HG03280 (cell line): ENCODE measurements around the gene TTC33.
A peak's percentile ranks its signal among the peaks of the same experiment; 100 is the strongest.
"Not testable (repeated sequence)": the region's sequence is repeated elsewhere in the genome, so short reads cannot be mapped to it uniquely, and the experiment has no call there.

Source experiments
- ATAC-seq: cut with Tn5 transposase; IDR thresholded peaks from one replicate; pipeline ENCODE4 v1.9.1; 2021; ENCODE audit warnings: mild to moderate bottlenecking, moderate library complexity; ENCODE audit not compliant: unreplicated experiment

The TTC33 gene

GRCh38 chr5:40572937-40573336 lies 182.8 kb downstream of the TTC33 start:
- no peak for ATAC-seq

GRCh38 chr5:40572391-40572790 lies 183.4 kb downstream of the TTC33 start:
- ATAC-seq = no peak

- no peak for ATAC-seq
Measured at GRCh38 chr5:40571729-40572128, 184.0 kb downstream of the TTC33 start.

DNA sequence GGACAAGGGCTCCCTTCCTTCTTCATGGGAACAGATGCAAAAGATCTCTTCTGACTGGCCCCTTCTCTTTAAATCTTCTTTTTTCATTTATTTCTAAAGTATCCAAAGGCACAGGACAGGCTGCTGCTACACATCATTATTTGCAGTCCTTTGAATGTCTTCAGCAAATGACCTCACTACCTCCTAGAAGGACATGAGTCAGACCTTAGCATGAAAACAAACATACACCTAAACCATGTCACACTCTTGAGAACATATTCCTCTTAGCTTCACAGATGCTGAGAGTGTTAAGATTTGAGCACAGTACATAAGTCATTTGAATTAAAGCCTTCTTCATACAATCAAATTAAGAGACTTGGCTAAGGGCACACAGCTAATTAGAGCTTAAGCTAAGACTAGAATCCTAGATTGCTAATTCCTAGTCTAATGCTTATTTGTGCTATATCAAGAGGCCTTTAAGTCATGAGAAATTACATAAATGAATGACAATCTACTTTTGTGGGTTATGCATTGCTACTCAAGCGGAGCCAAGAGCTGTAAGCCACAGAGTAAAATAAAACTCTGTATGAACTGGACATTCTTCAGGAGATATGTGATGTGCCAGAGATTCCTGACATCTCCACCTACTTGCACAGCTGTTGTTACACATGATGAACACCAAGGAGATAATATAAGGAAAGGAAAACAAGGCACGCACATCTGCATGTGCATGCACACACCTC lies 185.2 kb downstream of the TTC33 start:
- ATAC-seq = peak; percentile 61

DNA sequence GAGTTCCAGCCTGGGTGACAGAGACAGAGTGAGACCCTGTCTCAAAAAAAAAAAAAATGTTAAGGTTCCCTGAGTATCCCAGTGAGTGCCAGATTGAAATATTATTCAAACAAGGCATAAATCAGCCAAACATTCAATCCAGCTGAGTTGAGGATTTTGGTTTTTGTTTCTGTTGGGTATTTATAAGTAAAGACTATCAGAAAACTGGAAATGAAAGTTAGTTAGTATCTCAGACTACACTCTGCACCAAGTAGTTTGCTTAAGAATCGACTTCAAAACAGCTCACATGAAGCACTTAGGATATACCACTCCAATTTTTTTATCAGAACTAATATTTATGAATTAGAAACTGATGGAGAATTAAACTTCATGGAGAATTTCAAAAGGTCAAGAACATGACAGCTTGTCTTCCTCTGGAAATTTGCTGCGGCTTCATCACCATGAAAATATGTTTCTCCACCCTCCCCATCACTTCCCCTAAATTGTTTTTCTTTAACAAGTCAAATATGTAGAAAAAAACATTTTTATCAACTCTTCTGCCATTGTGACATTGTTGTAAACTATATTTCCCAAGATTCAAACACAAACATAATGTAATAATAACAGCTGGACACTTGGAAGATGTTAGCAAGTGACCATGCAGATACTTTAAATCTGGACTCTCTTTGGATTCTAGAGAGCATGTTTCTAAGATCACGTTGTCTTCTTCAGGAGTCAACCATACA lies 186.1 kb downstream of the TTC33 start:
- peak; percentile 54 for ATAC-seq

GRCh38 chr5:40568548-40568947 lies 187.2 kb downstream of the TTC33 start:
- no peak for ATAC-seq

DNA sequence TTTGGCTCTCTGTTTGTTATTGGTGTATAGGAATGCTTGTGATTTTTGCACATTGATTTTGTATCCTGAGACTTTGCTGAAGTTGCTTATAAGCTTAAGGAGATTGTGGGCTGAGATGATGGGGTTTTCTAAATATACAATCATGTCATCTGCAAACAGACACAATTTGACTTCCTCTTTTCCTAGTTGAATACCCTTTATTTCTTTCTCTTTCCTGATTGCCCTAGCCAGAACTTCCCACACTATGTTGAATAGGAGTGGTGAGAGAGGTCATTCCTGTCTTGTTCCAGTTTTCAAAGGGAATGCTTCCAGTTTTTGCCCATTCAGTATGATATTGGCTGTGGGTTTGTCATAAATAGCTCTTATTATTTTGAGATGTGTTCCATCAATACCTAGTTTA lies 192.6 kb downstream of the TTC33 start:
- ATAC-seq = not testable (repeated sequence)

DNA sequence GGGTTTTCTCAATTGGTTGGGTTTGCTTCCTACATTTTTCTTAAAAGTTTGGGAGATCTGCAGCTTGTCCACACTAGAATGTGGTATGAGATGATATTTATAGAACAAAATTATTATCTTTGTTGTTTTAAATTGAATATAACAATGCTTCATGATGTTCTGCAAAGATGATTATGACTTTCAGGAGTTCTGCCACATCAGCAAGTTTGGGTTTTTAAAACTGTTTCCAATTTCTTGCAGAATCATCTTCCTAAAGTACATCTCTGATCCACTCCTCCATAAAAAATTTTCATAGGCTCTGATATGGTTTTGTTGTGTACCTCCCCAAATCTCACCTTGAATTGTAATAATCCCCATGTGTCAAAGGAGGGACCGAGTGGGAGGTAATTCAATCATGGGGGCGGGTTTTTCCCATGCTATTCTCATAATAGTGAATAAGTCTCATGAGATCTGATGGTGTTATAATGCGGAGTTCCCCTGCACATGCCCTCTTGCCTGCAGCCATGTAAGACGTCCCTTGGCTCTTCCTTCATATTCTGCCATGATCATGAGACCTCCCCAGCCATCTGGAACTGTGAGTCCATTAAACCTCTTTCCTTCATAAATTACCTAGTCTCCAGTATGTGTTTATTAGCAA lies 195.2 kb downstream of the TTC33 start:
- no peak for ATAC-seq

- no peak for ATAC-seq
Measured at GRCh38 chr5:40559306-40559705, 196.5 kb downstream of the TTC33 start.

- no peak for ATAC-seq
Measured at GRCh38 chr5:40557501-40557900, 198.3 kb downstream of the TTC33 start.

GRCh38 chr5:40556811-40557210 lies 198.9 kb downstream of the TTC33 start:
- ATAC-seq = no peak

DNA sequence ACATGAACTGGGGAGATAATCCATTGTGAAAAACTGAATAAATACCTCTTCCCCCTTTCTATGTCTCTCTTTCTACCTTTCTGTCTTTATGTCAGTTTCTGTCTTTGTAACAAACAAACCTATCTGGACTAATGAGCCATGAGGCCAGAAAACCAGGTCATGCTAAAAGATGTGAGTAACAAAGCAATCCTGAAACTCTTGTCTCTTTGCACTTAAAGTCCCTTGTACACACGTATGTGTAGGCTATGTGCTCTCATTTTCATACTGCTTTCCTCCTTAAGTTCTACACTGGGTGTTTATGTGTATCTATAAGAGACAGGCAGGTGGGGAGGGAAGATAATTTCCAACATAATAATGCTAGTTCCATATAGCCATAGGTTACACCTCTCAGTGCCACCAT lies 199.9 kb downstream of the TTC33 start:
- no peak for ATAC-seq

DNA sequence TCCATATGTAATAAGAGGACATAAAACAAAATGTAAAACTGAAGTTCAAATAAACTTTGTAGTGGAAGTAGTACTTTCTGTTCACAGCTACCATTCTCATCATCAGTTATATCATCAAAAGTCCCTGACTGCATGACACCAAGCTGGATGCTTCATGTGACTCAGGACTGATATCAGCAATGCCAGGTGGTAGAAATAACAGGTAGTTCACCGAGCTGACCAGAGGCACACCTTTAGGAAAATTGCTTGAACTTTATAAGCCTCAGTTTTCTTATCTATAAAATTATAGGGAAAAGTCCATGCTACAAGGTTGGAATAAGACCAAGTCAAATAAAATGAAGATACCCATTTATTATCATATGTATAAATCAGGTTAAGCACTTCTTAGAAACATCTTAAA lies 200.9 kb downstream of the TTC33 start:
- no peak for ATAC-seq

DNA sequence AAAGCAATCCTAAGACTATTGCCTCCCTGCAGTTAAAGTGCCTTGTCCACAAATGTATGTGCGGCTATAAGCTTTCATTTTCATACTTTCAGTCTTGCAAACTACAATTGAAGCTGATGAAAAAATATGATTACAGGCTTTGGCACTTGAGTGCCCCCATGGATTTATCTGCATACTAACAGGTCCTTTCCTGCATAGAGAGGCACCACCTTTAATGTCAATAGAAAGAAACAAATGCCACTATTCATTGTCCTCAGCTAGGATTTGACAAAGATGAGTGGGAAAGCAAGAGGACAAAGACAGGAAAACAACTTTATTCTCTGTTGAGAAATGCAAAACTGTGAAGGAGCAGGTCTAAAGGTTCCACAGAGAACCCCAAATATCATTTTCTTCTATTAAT lies 201.7 kb downstream of the TTC33 start:
- ATAC-seq = no peak

- ATAC-seq = no peak
Measured at GRCh38 chr5:40552981-40553380, 202.8 kb downstream of the TTC33 start.

- ATAC-seq = no peak
Measured at GRCh38 chr5:40551496-40552491, 204.0 kb downstream of the TTC33 start.

GRCh38 chr5:40550481-40550880 lies 205.3 kb downstream of the TTC33 start:
- no peak for ATAC-seq

GRCh38 chr5:40549616-40550015 lies 206.1 kb downstream of the TTC33 start:
- no peak for ATAC-seq

GRCh38 chr5:40547994-40548575 lies 207.7 kb downstream of the TTC33 start:
- no peak for ATAC-seq

DNA sequence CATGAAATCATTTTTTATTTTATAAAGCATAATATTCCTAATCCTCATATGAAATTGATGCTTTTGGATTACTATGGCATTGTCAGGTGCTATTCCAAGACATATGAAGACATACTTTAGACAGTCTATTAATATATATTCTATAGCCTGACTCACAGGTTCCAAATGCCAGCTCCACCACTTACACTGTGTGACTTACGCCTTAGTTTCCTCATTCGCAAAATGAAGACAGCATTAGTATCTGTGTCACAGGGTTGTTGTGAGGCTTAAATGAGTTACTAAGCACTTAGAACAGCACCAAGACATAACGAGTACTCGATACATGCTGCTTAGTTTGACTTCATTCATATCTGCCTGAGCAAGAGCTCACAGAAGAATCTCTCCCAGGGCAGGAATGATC lies 208.2 kb downstream of the TTC33 start:
- ATAC-seq = no peak
